ENCODE data around the gene PRCP. TPM values are rescaled to one million over a fixed set of nuclear protein-coding genes. Genes with fewer than 3 reads are reported as not detected.

PRCP gene
- total RNA-seq, 1 experiment from 2014 or later, result 25.1 TPM

- no TSS peak for BruUV-seq (replicated peaks)
- intact Hi-C loops (cut with micrococcal nuclease; ENCODE audit: unreplicated experiment), result no loop called here
- Histone ChIP-seq H3K4me1 (ENCODE audit: insufficient read depth, low read length, poor library complexity, severe bottlenecking) (peaks cover 4% of the 10 kb centered on the region), H3K27me3 (replicated peaks; ENCODE audit: insufficient read depth, low read depth, low read length, poor library complexity) (no peaks in the 10 kb centered on the region), H3K36me3 (ENCODE audit: insufficient read depth, low read length, poor library complexity, severe bottlenecking) (no peaks in the 10 kb centered on the region), H3K9me3 (ENCODE audit: low read depth, low read length, poor library complexity, severe bottlenecking) (no peaks in the 10 kb centered on the region), H3K4me3 (ENCODE audit: low read depth, low read length, poor library complexity, severe bottlenecking) (no peak overlapping the region), H3K27ac (ENCODE audit: low read depth, low read length, poor library complexity, severe bottlenecking) (no peak overlapping the region)
- no peak for DNase-seq (ENCODE audit: low spot score)
- ChIA-PET POLR2A (ENCODE audit: low non-redundant PET) (no interaction called here), CTCF (no interaction called here)
- no peak for TF ChIP-seq CTCF (conservative IDR thresholded peaks at IDR 0.05; ENCODE audit: low read depth, low read length)
- no peak for TF ChIP-seq EZH2 (IDR thresholded peaks at IDR 0.05; ENCODE audit: borderline replicate concordance, low read depth, low read length, poor library complexity, severe bottlenecking)
Measured at GRCh38 chr11:82890936-82891335, 9.3 kb downstream of the PRCP start.

GRCh38 chr11:82890002-82890341 lies 10.3 kb downstream of the PRCP start:
- peaks cover 4% of the 10 kb centered on the region for H3K4me1 ChIP-seq (ENCODE audit: insufficient read depth, low read length, poor library complexity, severe bottlenecking)
- no peak overlapping the region for H3K27ac ChIP-seq (ENCODE audit: low read depth, low read length, poor library complexity, severe bottlenecking)
- BruUV-seq (replicated peaks), result no TSS peak
- TF ChIP-seq CTCF (conservative IDR thresholded peaks at IDR 0.05; ENCODE audit: low read depth, low read length) (no peak), EZH2 (IDR thresholded peaks at IDR 0.05; ENCODE audit: borderline replicate concordance, low read depth, low read length, poor library complexity, severe bottlenecking) (no peak)
- H3K36me3 ChIP-seq (ENCODE audit: insufficient read depth, low read length, poor library complexity, severe bottlenecking), result no peaks in the 10 kb centered on the region
- no peaks in the 10 kb centered on the region for H3K9me3 ChIP-seq (ENCODE audit: low read depth, low read length, poor library complexity, severe bottlenecking)
- ChIA-PET CTCF (interaction anchor here (1.3 kb wide), 1 partner anchor 114 kb away, joined by 3 read pairs; no protein-coding TSS in a partner anchor), POLR2A (ENCODE audit: low non-redundant PET) (interaction anchor here (0.6 kb wide), 1 partner anchor 130 kb away, joined by 3 read pairs; no protein-coding TSS in a partner anchor)
- H3K4me3 ChIP-seq (ENCODE audit: low read depth, low read length, poor library complexity, severe bottlenecking), result no peak overlapping the region
- intact Hi-C loops (cut with micrococcal nuclease; ENCODE audit: unreplicated experiment), result no loop called here
- H3K27me3 ChIP-seq (replicated peaks; ENCODE audit: insufficient read depth, low read depth, low read length, poor library complexity), result no peaks in the 10 kb centered on the region
- DNase-seq (ENCODE audit: low spot score), result no peak

GRCh38 chr11:82889133-82890001 lies 10.9 kb downstream of the PRCP start:
- Histone ChIP-seq H3K36me3 (ENCODE audit: insufficient read depth, low read length, poor library complexity, severe bottlenecking) (no peaks in the 10 kb centered on the region), H3K27ac (ENCODE audit: low read depth, low read length, poor library complexity, severe bottlenecking) (no peak overlapping the region), H3K9me3 (ENCODE audit: low read depth, low read length, poor library complexity, severe bottlenecking) (no peaks in the 10 kb centered on the region), H3K27me3 (replicated peaks; ENCODE audit: insufficient read depth, low read depth, low read length, poor library complexity) (no peaks in the 10 kb centered on the region), H3K4me3 (ENCODE audit: low read depth, low read length, poor library complexity, severe bottlenecking) (no peak overlapping the region), H3K4me1 (ENCODE audit: insufficient read depth, low read length, poor library complexity, severe bottlenecking) (peaks cover 4% of the 10 kb centered on the region)
- ChIA-PET CTCF (interaction anchor here (0.7 to 1.3 kb wide), 2 partner anchors 11 to 113 kb away, joined by 3 read pairs; partner anchors contain the start of gene PRCP), POLR2A (ENCODE audit: low non-redundant PET) (interaction anchor here (0.6 kb wide), 1 partner anchor 131 kb away, joined by 3 read pairs; no protein-coding TSS in a partner anchor)
- intact Hi-C loops (cut with micrococcal nuclease; ENCODE audit: unreplicated experiment), result no loop called here
- no TSS peak for BruUV-seq (replicated peaks)
- no peak for TF ChIP-seq CTCF (conservative IDR thresholded peaks at IDR 0.05; ENCODE audit: low read depth, low read length)
- no peak for TF ChIP-seq EZH2 (IDR thresholded peaks at IDR 0.05; ENCODE audit: borderline replicate concordance, low read depth, low read length, poor library complexity, severe bottlenecking)
- DNase-seq (ENCODE audit: low spot score), result peak; percentile 37
